K562 (cell line): ENCODE results near the gene PDLIM4. TPM values are rescaled to one million over a fixed set of nuclear protein-coding genes. Genes with fewer than 3 reads are reported as not detected.

Experiments used
- ATAC-seq: fragments of 200-7000 bp; cut with Tn5 transposase; 3 replicates; pipeline ENCODE4 v1.9.1; 2020; ENCODE audit warnings: moderate library complexity
- BruUV-seq: library from RNA; stranded (reverse); fragments of 400-500 nt; replicated peaks from 2 replicates; lab custom pipeline; 2021; lab: Mats Ljungman, UMichigan
- CTCF ChIA-PET: fragments of 300-600 bp; formaldehyde crosslinking; extraction: SDS; loops from one replicate; lab custom pipeline; 2021; ENCODE audit warnings: low intra/inter-chr PET ratio; lab: Yijun Ruan, JAX
- POLR2A ChIA-PET: fragments of 300-600, 350-650 bp; sonication (Branson Sonifier 250); formaldehyde crosslinking; extraction: SDS; loops from one replicate; lab custom pipeline; 2021; ENCODE audit warnings: antibody characterized with exemption, inconsistent platforms; lab: Yijun Ruan, JAX
- DNase-seq, 4 experiments: peaks; one replicate each; pipeline versions ENCODE4 v3.0.0 to v3.0.0-alpha.2; 2011 to 2018; ENCODE audit warnings: low spot score in 3 of 4, mixed read lengths in 3 of 4; ENCODE audit errors: extremely low read depth in 1 of 4
- FAIRE-seq: peaks from 2 replicates; lab custom pipeline; 2011; peaks lifted over from hg19 to GRCh38; lab: Jason Lieb, UNC
- H2AFZ ChIP-seq: 2 replicates; pipeline ENCODE4 v1.6.0; 2011; ENCODE audit warnings: low read depth, low read length, control low read depth, inconsistent platforms
- H3K27ac ChIP-seq: fragments of 200-600 bp; 3 replicates; pipeline ENCODE4 v1.8.0; 2011; ENCODE audit warnings: low read depth, mild to moderate bottlenecking, control low read depth, inconsistent platforms, low read length, moderate library complexity, mixed read lengths; ENCODE audit errors: extremely low read depth
- H3K27me3 ChIP-seq, 2 experiments: fragments of 300-600 bp in 1 of 2; 2 replicates in 1 of 2; 3 replicates in 1 of 2; pipeline versions ENCODE4 v1.6.0 to v1.8.0; 2011; ENCODE audit warnings: inconsistent platforms in 2 of 2, low read length in 2 of 2, mild to moderate bottlenecking in 1 of 2, mixed read lengths in 1 of 2, moderate library complexity in 1 of 2; ENCODE audit not compliant: control insufficient read depth in 2 of 2, insufficient read depth in 2 of 2
- H3K36me3 ChIP-seq: fragments of 300-600 bp; 3 replicates; pipeline ENCODE4 v1.8.0; 2011; ENCODE audit warnings: mild to moderate bottlenecking, low read length, inconsistent platforms; ENCODE audit not compliant: control insufficient read depth, insufficient read depth
- H3K4me1 ChIP-seq, 2 experiments: fragments of 200-600 bp in 1 of 2; replicated peaks in 1 of 2; 2 replicates in 1 of 2; 3 replicates in 1 of 2; pipeline versions ENCODE4 v1.5.1 to v1.8.0; 2011; ENCODE audit warnings: inconsistent platforms in 2 of 2, low read length in 2 of 2, mild to moderate bottlenecking in 1 of 2, mixed read lengths in 1 of 2, moderate library complexity in 1 of 2; ENCODE audit not compliant: control insufficient read depth in 2 of 2, insufficient read depth in 2 of 2
- H3K4me2 ChIP-seq: 2 replicates; pipeline ENCODE4 v1.6.1; 2011; ENCODE audit warnings: low read length, control low read depth, inconsistent platforms, mixed read lengths; ENCODE audit not compliant: insufficient read depth
- H3K4me3 ChIP-seq: fragments of 200-600 bp; sonication (generic), shearing (Covaris generic); 2 replicates; pipeline ENCODE4 v1.5.1; 2016; ENCODE audit warnings: control low read depth, inconsistent platforms
- H3K79me2 ChIP-seq: fragments of 200-600 bp; 3 replicates; pipeline ENCODE4 v1.8.0; 2011; ENCODE audit warnings: low read length, inconsistent platforms; ENCODE audit not compliant: control insufficient read depth, insufficient read depth
- H3K9ac ChIP-seq, 2 experiments: 2 replicates each; pipeline versions ENCODE4 v1.6.0 to v1.6.1; 2011; ENCODE audit warnings: low read depth in 2 of 2, low read length in 2 of 2, control low read depth in 1 of 2, inconsistent platforms in 1 of 2, mild to moderate bottlenecking in 1 of 2, mixed read lengths in 1 of 2; ENCODE audit not compliant: insufficient read depth in 1 of 2
- H3K9me1 ChIP-seq: one replicate; pipeline ENCODE4 v1.6.0; 2011; ENCODE audit warnings: inconsistent platforms, mild to moderate bottlenecking, low read length, moderate library complexity; ENCODE audit not compliant: control insufficient read depth, insufficient read depth
- H3K9me3 ChIP-seq: replicated peaks from 2 replicates; pipeline ENCODE4 v1.5.1; 2011; ENCODE audit warnings: low read depth, low read length, inconsistent platforms; ENCODE audit not compliant: control insufficient read depth, insufficient read depth
- H4K20me1 ChIP-seq: replicated peaks from 2 replicates; pipeline ENCODE4 v1.6.1; 2011; ENCODE audit warnings: low read length, inconsistent platforms, mixed read lengths; ENCODE audit not compliant: control insufficient read depth, insufficient read depth
- ARID1B ChIP-seq: fragments of 450-650 bp; IDR thresholded peaks from 2 replicates; pipeline ENCODE4 v1.6.1; 2016; ENCODE audit warnings: antibody characterized with exemption, mild to moderate bottlenecking, inconsistent platforms
- ATF3 ChIP-seq, 2 experiments: fragments of 450-650 bp in 1 of 2; sonication (generic) in 1 of 2; formaldehyde crosslinking in 1 of 2; IDR thresholded peaks in 1 of 2; conservative IDR thresholded peaks in 1 of 2; 2 replicates each; pipeline versions ENCODE4 v1.6.1 to v1.8.1; 2016 to 2023; ENCODE audit warnings: mild to moderate bottlenecking in 2 of 2, moderate library complexity in 2 of 2, inconsistent platforms in 1 of 2, missing genetic modification reagents in 1 of 2
- CBX5 ChIP-seq: IDR thresholded peaks from 2 replicates; pipeline ENCODE4 v1.6.1; 2014; ENCODE audit warnings: low read depth, borderline replicate concordance
- CEBPB ChIP-seq: fragments of 450-650 bp; IDR thresholded peaks from 2 replicates; pipeline ENCODE4 v1.6.1; 2016; ENCODE audit warnings: missing genetic modification characterization, missing compliant biosample characterization
- FOXK1 ChIP-seq: sonication (generic); formaldehyde crosslinking; IDR thresholded peaks from 2 replicates; pipeline ENCODE4 v1.8.0; 2022; ENCODE audit warnings: missing genetic modification reagents, mild to moderate bottlenecking, borderline replicate concordance
- FOXM1 ChIP-seq, 2 experiments: fragments of 450-650 bp in 1 of 2; sonication (generic) in 1 of 2; formaldehyde crosslinking in 1 of 2; IDR thresholded peaks; 2 replicates each; pipeline versions ENCODE4 v1.6.1 to v1.9.0; 2017 to 2022; ENCODE audit warnings: low read depth in 2 of 2, mild to moderate bottlenecking in 2 of 2, missing genetic modification reagents in 1 of 2, moderate library complexity in 1 of 2
- GATAD2B ChIP-seq: fragments of 450-650 bp; IDR thresholded peaks from 2 replicates; pipeline ENCODE4 v1.6.1; 2017; ENCODE audit warnings: mild to moderate bottlenecking, borderline replicate concordance
- HBP1 ChIP-seq: fragments of 450-650 bp; formaldehyde crosslinking; IDR thresholded peaks from 2 replicates; pipeline ENCODE4 v1.4.0; 2022; ENCODE audit warnings: missing genetic modification characterization
- HMG20B ChIP-seq: fragments of 250-450 bp; sonication (Bioruptor Pico); IDR thresholded peaks from 2 replicates; pipeline ENCODE4 v1.5.0; 2021; ENCODE audit warnings: mild to moderate bottlenecking
- JUND ChIP-seq, 2 experiments: IDR thresholded peaks; 2 replicates in 1 of 2; 3 replicates in 1 of 2; pipeline ENCODE4 v1.6.1; 2011; ENCODE audit warnings: borderline replicate concordance in 2 of 2, low read depth in 2 of 2, low read length in 2 of 2, improper control_type of control experiment in 1 of 2, missing biosample characterization in 1 of 2, missing genetic modification characterization in 1 of 2, missing genetic modification reagents in 1 of 2
- KAT7 ChIP-seq: sonication (generic); formaldehyde crosslinking; IDR thresholded peaks from 2 replicates; pipeline ENCODE4 v1.8.0; 2022; ENCODE audit warnings: missing genetic modification reagents, mild to moderate bottlenecking, borderline replicate concordance
- POLR2G ChIP-seq: fragments of 200-400 bp; formaldehyde crosslinking; IDR thresholded peaks from 2 replicates; pipeline ENCODE4 v1.6.1; 2017; ENCODE audit warnings: low read depth, mild to moderate bottlenecking, antibody characterized with exemption, low read length, moderate library complexity
- RB1 ChIP-seq: fragments of 450-650 bp; IDR thresholded peaks from 2 replicates; pipeline ENCODE4 v1.6.1; 2017; ENCODE audit warnings: low read depth, mild to moderate bottlenecking
- SOX6 ChIP-seq: fragments of 450-650 bp; IDR thresholded peaks from 2 replicates; pipeline ENCODE4 v1.6.1; 2014; ENCODE audit warnings: mild to moderate bottlenecking
- SPI1 ChIP-seq: IDR thresholded peaks from 2 replicates; pipeline ENCODE4 v1.6.1; 2011; ENCODE audit warnings: low read depth, low read length, control low read depth, borderline replicate concordance
- ZFP30 ChIP-seq: fragments of 250-450 bp; sonication (Bioruptor Pico); IDR thresholded peaks from 2 replicates; pipeline ENCODE4 v1.8.0; 2022; ENCODE audit warnings: moderate library complexity, mild to moderate bottlenecking, inconsistent platforms, borderline replicate concordance
- ZFX ChIP-seq: sonication (generic); formaldehyde crosslinking; IDR thresholded peaks from 2 replicates; pipeline ENCODE4 v1.8.0; 2022; ENCODE audit warnings: mild to moderate bottlenecking, missing genetic modification reagents, moderate library complexity
- WGBS: fragments of 100-300 bp; shearing (Covaris generic); methylation state at CpG from one replicate; pipeline ENCODE4 v1.1.6; 2016; ENCODE audit warnings: low coverage, mixed read lengths; ENCODE audit not compliant: insufficient coverage; ENCODE audit errors: missing lambda C conversion rate; 5-methylcytosine and 5-hydroxymethylcytosine counted together
- in situ Hi-C: fragments of 300-500 bp; cut with MboI; formaldehyde crosslinking; loops from 4 replicates; pipeline ENCODE4 v1.15.0; 2018; ENCODE audit warnings: inconsistent platforms, mixed read lengths
- intact Hi-C: fragments of 100-400 bp; cut with micrococcal nuclease; formaldehyde crosslinking; loops from 2 replicates; pipeline ENCODE4 v1.14.2; 2022
- polyA plus RNA-seq, 8 experiments: library from polyadenylated mRNA; depleted of rRNA in 4 of 8; stranded (reverse) in 5 of 8; unstranded in 3 of 8; fragments of >200 nt; fragmentation: Nextera tagmentation in 2 of 8; fragmentation: Illumina TruSeq in 1 of 8; extraction: Ambion mirVana in 2 of 8; extraction: Trizol in 1 of 8; gene quantifications; 2 replicates each; pipeline versions ENCODE4 v1.2.1 to v1.2.3, GENCODE V29; 2011 to 2014; ENCODE audit warnings: inconsistent platforms in 1 of 8, missing spikeins in 1 of 8
- total RNA-seq, 7 experiments: library from RNA; depleted of rRNA in 6 of 7; stranded (reverse); fragments of >200 nt in 6 of 7; fragmentation: Illumina TruSeq in 2 of 7; extraction: Trizol in 2 of 7; gene quantifications; 2 replicates each; pipeline versions ENCODE4 v1.2.1 to v1.2.3, GENCODE V29; 2011 to 2021; ENCODE audit warnings: low replicate concordance in 1 of 7

Gene PDLIM4
- total and polyA plus RNA-seq, 9 of the 15 experiments (the other 6 are each of a cell fraction or from before 2014, with no cell fraction given) = 0.28 to 32.8 (median 13.1) TPM

DNA sequence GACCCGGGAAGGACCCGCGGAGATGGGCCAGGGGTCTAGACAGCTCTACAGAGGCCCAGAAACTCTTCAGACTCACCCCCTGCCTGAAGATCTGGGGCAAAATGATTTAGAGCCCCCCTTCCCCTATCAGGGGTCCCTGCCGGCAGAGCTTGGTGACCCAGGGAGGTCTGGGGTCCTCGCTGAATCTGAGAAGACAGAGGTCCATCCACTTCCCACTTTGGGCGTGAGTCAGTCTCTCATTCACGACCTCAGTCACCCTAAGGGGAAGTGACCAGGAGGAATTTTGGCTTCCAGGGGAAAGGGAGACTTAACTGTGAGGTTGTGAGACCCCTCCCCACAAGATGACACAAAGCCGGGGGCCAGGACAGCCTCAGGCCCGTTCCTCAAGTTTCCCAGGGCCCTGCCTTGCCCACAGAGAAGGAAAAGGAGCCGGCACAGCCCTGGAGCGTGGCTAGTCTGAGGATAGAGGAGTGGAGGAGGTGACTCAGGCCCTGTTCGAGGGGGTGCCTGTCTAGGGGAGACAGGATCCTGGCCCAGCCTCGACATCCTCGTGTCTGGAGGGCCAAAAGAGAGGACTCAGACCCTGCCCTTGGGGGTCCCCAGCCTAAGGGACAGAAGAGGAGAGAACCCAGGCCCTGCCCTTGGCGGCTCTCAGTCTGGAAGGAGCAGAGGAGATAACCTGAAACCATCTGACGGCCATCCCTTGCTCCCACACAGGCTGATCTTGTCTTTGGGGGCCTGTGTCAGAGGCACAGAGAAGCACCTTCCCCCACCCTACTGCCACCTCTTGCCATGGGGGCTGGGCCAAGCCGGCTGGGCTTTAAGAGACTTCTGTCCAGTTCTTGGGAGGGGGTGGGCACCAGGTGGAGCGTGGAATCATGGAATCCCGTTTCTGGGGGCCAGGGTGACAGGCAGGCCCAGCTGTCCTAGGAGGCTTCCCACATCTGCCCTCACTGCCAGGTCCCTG is 889 bp downstream of the PDLIM4 start:
- Histone ChIP-seq H3K36me3 (peaks cover 19% of the 10 kb centered on the region; the same call in 2 of the 3 replicates), H2AFZ (peak overlapping the region; percentile 27), H3K79me2 (peaks cover 36% of the 10 kb centered on the region), H3K27ac (peak overlapping the region; percentile 74), H3K9ac (peak overlapping the region; percentile 72 to 93), H3K9me1 (no peaks in the 10 kb centered on the region), H3K9me3 (no peaks in the 10 kb centered on the region; the same call in 1 of the 2 replicates), H3K27me3 (no peaks in the 10 kb centered on the region), H3K4me1 (peaks cover 33 to 57% of the 10 kb centered on the region in 2 experiments), H3K4me2 (peak overlapping the region; percentile 74), H3K4me3 (peak overlapping the region; percentile 63), H4K20me1 (0 out of 2 replicates have a peak, but pooled peaks cover 4% of the 10 kb centered on the region)
- 19% methylated on average over 16 of the region's 19 CpGs for WGBS
- ATAC-seq = peak; percentile 74
- peak in 3 of 4 experiments; percentile 43 to 59 (median 58) for DNase-seq
- CTCF ChIA-PET = no interaction called here
- intact Hi-C loops = no loop called here
- in situ Hi-C loops = no loop called here
- POLR2A ChIA-PET = interaction anchor here (0.7 to 1.6 kb wide), 5 partner anchors 8 to 35 kb away, joined by 3 to 5 read pairs (median 3); no protein-coding TSS in a partner anchor
- BruUV-seq = no TSS peak
- peak; percentile 86 for FAIRE-seq
- TF ChIP-seq ZFX (CRISPR knock-in tag) = peak; percentile 46
- TF ChIP-seq ATF3 (IDR thresholded peaks at IDR 0.05) = 0 out of 2 replicates have a peak, but pooled peaks have one; percentile 22
- no peak for TF ChIP-seq ATF3 (CRISPR knock-in tag; conservative IDR thresholded peaks at IDR 0.05)
- no peak for TF ChIP-seq ZFP30
- TF ChIP-seq POLR2G = peak; percentile 24; the same call in 1 of the 2 replicates
- TF ChIP-seq HMG20B = no peak
- no peak for TF ChIP-seq GATAD2B
- no peak for TF ChIP-seq CEBPB (tag)
- no peak for TF ChIP-seq CBX5
- no peak for TF ChIP-seq FOXM1 (IDR thresholded peaks at IDR 0.05; ENCODE audit: low read depth)
- 0 out of 2 replicates have a peak, but pooled peaks have one; percentile 36 for TF ChIP-seq FOXM1 (CRISPR knock-in tag; IDR thresholded peaks at IDR 0.05; ENCODE audit: low read depth)
- 0 out of 2 replicates have a peak, but pooled peaks have one; percentile 45 for TF ChIP-seq FOXK1 (CRISPR knock-in tag)
- peak; percentile 92 for TF ChIP-seq SPI1
- TF ChIP-seq JUND (IDR thresholded peaks at IDR 0.05; ENCODE audit: borderline replicate concordance, low read depth, low read length) = 0 out of 2 replicates have a peak, but pooled peaks have one; percentile 34
- no peak for TF ChIP-seq JUND (tag; IDR thresholded peaks at IDR 0.05; ENCODE audit: borderline replicate concordance, low read depth, low read length)
- 0 out of 2 replicates have a peak, but pooled peaks have one; percentile 19 for TF ChIP-seq ARID1B
- TF ChIP-seq HBP1 (CRISPR knock-in tag) = no peak
- TF ChIP-seq RB1 = 0 out of 2 replicates have a peak, but pooled peaks have one; percentile 28
- TF ChIP-seq SOX6 = no peak
- 0 out of 2 replicates have a peak, but pooled peaks have one; percentile 68 for TF ChIP-seq KAT7
